Stimulated activated CD4-positive, alpha-beta T cell treated with anti-CD3 and anti-CD28 coated beads, Interleukin-12 subunit alpha, Interleukin-12 subunit beta, amount 100 ng/mL, for 24 hours (primary cell): ENCODE results near the gene DLG1.
A peak's percentile ranks its signal among the peaks of the same experiment; 100 is the strongest.

Experiments
- DNase-seq, 2 experiments: peaks; one replicate each; pipeline ENCODE4 v3.0.0-alpha.2; 2020; ENCODE audit warnings: low read depth in 2 of 2

The DLG1 gene

GRCh38 chr3:197298341-197298944 lies at the start of gene DLG1:
Gene DLG1 (minus strand): TSS chr3:197298612. CDS start chr3:197297204, 1,408 bp downstream.
- peak; percentile 67 to 82 for DNase-seq

DNA sequence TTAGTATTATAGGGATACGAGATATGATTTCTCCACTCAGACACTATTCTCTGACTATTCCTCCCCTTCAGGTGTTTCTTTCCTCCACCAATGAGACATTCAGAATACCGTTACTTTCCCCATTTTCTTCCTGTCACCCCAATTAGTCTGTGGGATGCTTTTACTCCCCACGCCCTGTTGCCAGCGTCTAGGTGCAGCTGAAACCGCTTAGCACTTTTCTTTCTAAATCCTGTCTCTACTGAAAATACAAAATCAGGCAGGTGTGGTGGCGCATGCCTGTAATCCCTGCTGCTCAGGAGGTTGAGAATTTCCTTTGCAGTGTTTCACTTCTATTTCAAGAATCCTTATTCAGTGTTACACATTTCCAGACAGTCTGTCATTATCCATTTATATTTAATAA lies 49.6 kb upstream of the DLG1 start:
- no peak for DNase-seq

- DNase-seq, result no peak
Observed at GRCh38 chr3:197345390-197345789, 47.0 kb upstream of the DLG1 start.

DNA sequence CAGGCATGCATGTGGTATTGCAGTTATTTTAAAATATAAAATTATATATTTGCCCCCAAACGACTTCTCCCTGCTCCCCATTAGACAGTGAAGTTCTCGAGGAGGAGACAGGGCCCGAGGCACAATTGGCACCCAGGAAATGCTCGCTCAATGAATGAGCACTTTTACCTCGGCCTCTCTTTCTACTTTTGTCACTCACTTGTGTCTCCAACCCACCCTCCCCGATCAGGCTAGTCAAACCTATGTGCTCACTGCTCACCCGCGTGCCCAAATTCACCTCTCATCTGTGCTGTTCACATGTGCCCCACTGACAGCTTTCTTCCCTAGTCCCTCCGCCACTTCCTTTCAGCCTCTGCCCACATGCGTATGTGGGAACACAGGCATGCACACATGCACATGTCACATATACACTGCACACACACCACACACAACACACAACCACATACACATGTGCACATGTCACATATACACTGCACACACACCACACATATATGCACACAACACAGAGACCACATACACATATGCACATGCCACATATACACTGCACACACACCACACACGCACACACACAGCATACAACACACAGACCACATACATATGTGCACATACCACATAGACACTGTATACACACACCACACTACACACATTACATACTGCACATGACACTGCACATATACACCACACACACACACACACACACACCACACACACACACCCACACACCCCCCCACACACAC lies 46.3 kb upstream of the DLG1 start:
- DNase-seq, result no peak

DNA sequence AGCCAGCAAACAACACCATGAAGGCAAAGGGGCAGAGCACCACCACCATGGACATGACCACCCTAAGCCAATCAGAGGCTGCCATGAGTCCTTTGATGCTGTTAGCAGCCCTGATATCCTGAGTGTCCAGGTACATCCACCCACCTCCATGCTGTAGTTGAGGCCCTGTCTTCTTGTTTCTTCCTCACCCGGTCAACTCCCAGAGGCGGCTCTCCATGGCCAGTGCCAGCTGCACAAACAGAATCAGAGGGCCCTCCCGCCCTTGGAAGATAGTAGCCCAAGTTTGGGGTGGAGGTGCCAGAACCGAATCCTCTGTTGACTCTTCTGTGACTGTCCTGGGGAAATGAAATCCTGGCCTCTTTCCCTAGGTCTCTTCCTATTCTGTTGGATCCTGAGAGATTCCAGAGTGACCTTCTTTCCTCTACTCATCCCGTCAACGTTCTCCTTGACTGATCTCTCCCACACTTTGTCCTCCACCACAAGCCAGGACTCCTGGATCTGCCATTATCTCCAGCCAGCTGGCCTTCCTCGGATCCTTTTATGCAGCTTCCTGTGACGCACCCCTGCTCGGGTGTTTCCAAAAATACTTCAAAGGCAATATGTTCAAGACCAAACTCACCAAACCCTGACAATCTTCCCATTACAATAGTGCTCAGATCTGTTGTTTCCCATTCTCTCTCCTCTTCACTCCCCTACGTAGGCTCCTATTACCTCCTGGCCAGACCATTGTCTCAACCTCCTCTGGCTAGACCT lies 45.4 kb upstream of the DLG1 start:
- DNase-seq, result no peak

DNA sequence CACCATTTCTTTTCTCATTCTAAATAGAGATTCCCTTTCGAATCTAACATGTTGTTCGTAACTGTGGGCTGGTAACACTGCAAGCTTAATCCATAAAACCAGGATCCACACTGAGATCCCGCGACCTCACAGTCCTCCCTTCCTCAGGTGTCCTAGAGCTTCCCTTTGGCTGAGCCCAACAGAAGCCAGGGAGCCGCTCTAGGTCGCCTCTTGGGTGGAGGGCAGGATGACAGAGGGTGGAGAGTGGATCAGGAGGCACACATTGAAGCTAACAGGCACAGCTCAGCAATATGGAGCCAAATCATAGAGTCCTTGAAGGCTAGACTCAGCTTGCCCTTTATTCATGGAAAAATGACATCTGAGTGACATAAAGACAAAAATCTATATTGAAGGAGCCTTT lies 44.7 kb upstream of the DLG1 start:
- no peak for DNase-seq

DNA sequence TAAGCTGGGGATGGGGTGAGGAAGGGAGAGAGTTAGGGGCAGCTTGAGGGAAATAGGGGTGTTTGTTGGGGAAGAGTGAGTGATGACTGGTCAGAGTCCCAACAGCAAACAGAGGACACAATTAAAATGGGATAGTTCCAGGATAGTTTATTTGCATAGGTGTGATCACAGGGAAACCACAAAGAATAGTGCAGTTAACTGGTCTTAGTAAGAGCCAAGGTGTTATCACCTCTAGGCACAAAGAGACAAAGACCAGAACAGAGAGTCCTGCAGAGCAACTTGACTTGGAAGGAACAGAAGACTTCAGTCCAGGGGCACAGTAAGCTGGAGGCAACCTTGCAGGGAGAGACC lies 42.1 kb upstream of the DLG1 start:
- no peak for DNase-seq

DNA sequence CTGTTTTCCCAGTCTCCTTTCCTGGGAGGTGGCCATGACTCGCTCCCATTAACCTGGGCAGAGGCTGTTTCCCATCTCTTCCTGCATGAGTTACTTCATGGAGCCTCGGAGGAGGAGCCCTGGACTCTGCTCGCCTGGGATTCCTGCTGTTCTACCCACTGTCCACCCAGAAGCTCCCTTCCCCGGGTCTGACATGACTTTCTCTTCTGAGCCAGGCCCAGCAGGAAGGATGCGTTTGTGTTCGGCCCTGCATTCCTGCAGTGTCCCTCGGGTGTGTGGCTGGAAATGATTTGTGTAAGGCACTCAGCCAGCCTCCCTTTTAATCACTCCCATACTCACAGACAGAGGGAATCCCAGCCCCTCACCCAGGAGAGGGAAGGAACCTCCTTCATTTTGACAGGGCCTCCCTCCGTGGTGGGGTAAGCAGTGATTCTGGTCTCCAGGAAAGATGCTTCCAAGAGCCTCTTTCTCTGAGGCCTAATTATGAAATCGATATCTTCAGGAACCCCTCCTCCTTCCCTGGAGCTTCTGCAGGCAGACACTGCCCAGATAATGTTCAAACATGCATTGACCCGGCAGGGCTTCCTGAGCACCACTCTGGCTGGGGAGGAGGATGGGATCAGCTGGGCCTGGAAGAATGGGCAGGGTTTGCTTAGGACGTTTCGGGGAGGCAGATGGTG lies 41.6 kb upstream of the DLG1 start:
- no peak for DNase-seq

- no peak for DNase-seq
Observed at GRCh38 chr3:197338586-197338985, 40.2 kb upstream of the DLG1 start.

DNA sequence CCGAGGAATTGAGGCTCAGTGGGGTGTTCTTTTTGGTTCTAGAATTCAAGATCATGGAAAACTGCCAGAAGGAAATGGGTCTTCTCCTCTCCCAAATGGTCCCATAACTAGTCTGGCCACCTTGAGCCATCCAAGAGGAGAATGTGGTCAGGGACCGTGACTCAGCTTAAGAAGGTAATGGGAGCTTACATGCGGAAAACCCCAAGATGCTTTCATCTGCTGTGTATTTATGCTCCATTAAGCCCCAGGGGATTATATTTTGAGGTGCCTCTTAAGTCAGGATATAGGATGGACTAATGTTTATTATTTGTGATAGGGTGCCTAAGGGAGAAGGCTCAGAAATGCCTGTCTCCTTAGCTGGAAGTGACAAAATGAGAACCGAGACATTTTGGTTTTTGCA lies 39.2 kb upstream of the DLG1 start:
- no peak for DNase-seq

- no peak for DNase-seq
Observed at GRCh38 chr3:197337214-197337613, 38.8 kb upstream of the DLG1 start.

DNA sequence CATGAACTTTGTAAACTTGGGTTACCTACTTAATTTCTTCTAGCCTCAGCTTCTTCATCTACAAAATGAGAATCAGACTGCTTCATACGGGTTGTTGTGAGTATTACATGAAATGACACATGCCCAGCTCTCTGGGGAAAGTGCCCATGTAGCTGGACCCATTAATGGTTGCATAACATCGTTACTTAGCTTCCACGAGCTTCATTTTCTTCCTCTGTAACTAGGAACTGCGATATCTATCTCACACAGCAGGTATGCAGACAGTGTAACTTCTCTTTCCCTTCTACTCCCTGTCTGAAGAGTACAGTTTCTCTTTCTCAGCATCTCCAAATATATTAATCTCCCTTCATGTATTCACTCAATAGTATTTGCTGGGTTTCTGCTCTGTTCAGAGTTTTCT lies 37.9 kb upstream of the DLG1 start:
- DNase-seq, result no peak

- DNase-seq, result no peak
Observed at GRCh38 chr3:197335428-197336132, 37.2 kb upstream of the DLG1 start.

DNA sequence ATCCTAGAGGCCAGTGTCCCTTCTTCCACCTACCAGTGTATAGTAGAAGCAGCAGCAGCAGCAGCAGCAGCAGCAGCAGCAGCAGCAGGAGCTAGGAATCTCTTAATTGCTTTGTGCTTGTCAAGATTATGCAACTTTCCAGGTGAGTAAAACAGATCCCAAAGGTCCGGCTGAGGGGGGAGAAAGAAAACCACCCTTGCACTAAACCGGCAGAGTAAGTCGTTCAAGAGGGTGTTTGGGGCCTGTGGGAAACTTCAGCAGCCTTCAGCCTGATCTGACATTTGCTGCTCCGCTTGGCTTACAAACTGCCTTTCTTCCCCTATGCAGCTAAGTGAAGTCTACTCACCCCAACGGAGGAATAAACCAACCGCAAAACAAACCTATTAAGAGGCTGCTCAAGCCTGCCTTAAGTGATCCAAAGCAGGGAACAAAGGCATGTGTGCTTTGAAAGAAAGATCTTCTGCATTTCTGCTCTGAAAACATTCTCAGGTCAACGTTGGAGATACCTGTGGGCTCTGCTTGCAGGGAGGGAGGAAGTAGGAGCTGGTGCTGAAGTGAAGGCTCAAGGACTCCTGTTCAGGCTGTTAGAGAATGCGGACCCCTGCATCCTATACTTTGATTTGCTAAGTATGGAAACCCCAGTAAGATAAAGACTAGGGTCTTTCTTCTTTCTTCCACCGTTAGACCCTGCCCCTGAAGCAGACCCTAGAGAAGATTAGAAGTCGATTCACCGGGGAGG lies 35.7 kb upstream of the DLG1 start:
- no peak for DNase-seq

- DNase-seq, result no peak
Observed at GRCh38 chr3:197331131-197331530, 32.7 kb upstream of the DLG1 start.

- no peak for DNase-seq
Observed at GRCh38 chr3:197329382-197329781, 31.0 kb upstream of the DLG1 start.

DNA sequence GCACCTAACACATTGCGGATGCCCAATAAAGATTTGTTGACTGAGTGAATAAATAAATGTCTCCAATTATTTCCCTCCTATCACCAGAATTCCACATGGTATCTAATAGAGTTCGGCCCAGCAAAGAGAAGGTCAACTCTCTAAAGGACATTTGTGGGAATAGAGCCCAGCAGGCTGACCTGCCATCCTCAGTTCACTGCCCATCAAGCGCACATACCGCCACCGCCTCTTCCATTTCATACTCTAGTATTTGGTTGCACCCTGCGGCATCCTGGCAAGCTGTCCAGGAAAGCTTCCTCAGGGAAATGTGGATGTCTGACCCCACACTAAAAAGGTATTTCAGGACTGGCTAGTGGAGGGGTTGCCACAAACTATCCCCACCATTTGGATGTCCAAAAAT lies 29.8 kb upstream of the DLG1 start:
- DNase-seq, result no peak

DNA sequence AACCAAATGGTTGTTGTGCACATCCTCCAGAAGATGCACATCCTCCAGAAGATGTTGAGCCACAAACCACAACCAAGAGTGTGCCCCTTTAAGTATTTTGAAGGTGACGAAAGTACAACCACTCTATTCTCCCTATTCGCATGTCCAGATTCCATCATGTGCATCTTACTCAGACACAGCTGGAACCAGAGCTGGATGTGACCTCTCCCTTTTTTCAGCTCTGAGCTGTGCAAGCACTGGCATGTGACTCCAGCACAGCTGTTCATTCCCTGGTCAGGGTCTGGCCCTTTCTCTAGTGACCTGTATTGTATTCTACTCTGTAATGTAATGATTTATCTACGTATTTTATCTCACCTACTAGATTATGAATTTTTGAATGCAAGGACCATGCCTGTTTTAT lies 29.3 kb upstream of the DLG1 start:
- DNase-seq, result no peak

GRCh38 chr3:197325773-197326172 lies 27.4 kb upstream of the DLG1 start:
- DNase-seq, result no peak

DNA sequence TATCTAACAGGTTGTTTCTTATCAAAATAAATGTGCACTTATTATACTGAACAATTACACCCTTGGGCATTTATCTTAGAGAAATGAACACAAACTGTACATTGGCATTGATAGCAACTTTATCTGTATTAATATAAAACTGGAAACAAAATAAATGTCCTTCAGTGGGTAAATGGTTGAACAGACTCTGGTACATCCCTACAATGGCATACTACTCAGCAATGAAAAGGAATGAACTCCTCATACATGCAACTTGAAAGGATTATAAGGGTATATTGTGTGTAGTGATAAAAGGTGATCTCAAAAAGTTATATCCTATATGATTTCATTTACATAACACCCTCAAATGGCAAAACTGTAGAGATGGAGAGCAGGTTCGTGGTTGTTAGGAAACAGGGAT lies 23.7 kb upstream of the DLG1 start:
- DNase-seq, result no peak

DNA sequence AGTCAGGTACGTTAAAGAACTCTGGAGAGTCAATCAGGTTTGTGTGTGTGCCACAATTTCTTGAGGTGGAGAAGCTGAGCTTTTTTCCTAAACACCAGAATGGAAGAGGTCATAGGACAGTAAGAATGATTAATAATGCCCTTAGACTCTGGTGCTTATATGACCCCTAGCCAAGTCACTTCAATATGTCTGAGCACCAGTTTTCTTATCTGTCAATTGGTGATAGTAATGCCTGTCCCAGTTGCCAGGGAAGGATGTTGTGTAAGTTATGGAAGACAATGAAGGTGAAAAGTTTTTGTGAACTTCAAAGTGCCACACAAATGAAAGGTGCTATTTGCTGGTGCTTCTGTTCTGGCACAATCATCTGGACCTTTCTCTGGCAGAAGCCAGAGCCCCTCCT lies 22.2 kb upstream of the DLG1 start:
- DNase-seq, result no peak
